Astrocyte (in vitro differentiated cells and primary cell): ENCODE results near the gene SHCBP1.

Experiments used
- CTCF ChIP-seq: IDR thresholded peaks from 2 replicates; pipeline ENCODE4 v1.5.1; 2011; ENCODE audit warnings: low read depth, mild to moderate bottlenecking, inconsistent platforms, low read length, moderate library complexity; ENCODE audit not compliant: insufficient read depth
- EZH2 ChIP-seq: IDR thresholded peaks from 2 replicates; pipeline ENCODE4 v1.6.1; 2012; ENCODE audit warnings: mild to moderate bottlenecking, low read length, inconsistent platforms; ENCODE audit not compliant: insufficient read depth

GRCh38 chr16:46558018-46558417 is 63.2 kb downstream of the SHCBP1 start:
- TF ChIP-seq CTCF (no peak), EZH2 (no peak)
